HG03460 (cell line): ENCODE results near the gene ROM1.
"Not testable (repeated sequence)": the region's sequence is repeated elsewhere in the genome, so short reads cannot be mapped to it uniquely, and the experiment has no call there.

ENCODE experiments used
- ATAC-seq: cut with Tn5 transposase; IDR thresholded peaks from one replicate; pipeline ENCODE4 v1.9.1; 2021; ENCODE audit not compliant: unreplicated experiment

ROM1 gene

GRCh38 chr11:62648185-62648966, 35.3 kb downstream of the ROM1 start:
- ATAC-seq: no peak

- no peak for ATAC-seq
These were observed 35.9 kb downstream of the ROM1 start for GRCh38 chr11:62648967-62649364.

- no peak for ATAC-seq
These were observed 36.4 kb downstream of the ROM1 start for GRCh38 chr11:62649486-62649885.

GRCh38 chr11:62650283-62650682, 37.2 kb downstream of the ROM1 start:
- ATAC-seq: not testable (repeated sequence)

- no peak for ATAC-seq
These were observed 39.3 kb downstream of the ROM1 start for GRCh38 chr11:62652161-62653006.

GRCh38 chr11:62654297-62654696, 41.2 kb downstream of the ROM1 start:
- ATAC-seq: no peak

GRCh38 chr11:62656796-62657429, 43.9 kb downstream of the ROM1 start:
- no peak for ATAC-seq

- peak; percentile 34 for ATAC-seq
These were observed 51.5 kb downstream of the ROM1 start for GRCh38 chr11:62664405-62665074.
